Muscle layer of colon (tissue), 2 donors: ENCODE results near the gene RBFOX2.
"Not testable (repeated sequence)": the region's sequence is repeated elsewhere in the genome, so short reads cannot be mapped to it uniquely, and the experiment has no call there.

Experiments used
- H3K27ac ChIP-seq: one replicate; pipeline ENCODE4 v1.7.0; 2013; ENCODE audit warnings: low read depth, mild to moderate bottlenecking, low read length, moderate library complexity
- H3K27me3 ChIP-seq, 2 donors: one replicate each; pipeline ENCODE4 v1.7.0; 2013; ENCODE audit warnings: low read length in 2 of 2, mild to moderate bottlenecking in 2 of 2; ENCODE audit not compliant: insufficient read depth in 2 of 2, control insufficient read depth in 1 of 2
- H3K36me3 ChIP-seq: one replicate; pipeline ENCODE4 v1.7.0; 2013; ENCODE audit warnings: mild to moderate bottlenecking, low read length; ENCODE audit not compliant: insufficient read depth
- H3K4me1 ChIP-seq: one replicate; pipeline ENCODE4 v1.7.0; 2013; ENCODE audit warnings: mild to moderate bottlenecking, low read length; ENCODE audit not compliant: insufficient read depth
- H3K4me3 ChIP-seq, 2 donors: one replicate each; pipeline ENCODE4 v1.7.0; 2013; ENCODE audit warnings: low read length in 2 of 2, low read depth in 1 of 2, mild to moderate bottlenecking in 1 of 2, moderate library complexity in 1 of 2
- H3K9ac ChIP-seq: one replicate; pipeline ENCODE4 v1.7.0; 2013; ENCODE audit warnings: low read length
- H3K9me3 ChIP-seq: one replicate; pipeline ENCODE4 v1.7.0; 2013; ENCODE audit warnings: mild to moderate bottlenecking, low read length
- donor health status: abdominal sarcoma.
- donor health status: Adenocarcinoma of cecum.

RBFOX2 gene

DNA sequence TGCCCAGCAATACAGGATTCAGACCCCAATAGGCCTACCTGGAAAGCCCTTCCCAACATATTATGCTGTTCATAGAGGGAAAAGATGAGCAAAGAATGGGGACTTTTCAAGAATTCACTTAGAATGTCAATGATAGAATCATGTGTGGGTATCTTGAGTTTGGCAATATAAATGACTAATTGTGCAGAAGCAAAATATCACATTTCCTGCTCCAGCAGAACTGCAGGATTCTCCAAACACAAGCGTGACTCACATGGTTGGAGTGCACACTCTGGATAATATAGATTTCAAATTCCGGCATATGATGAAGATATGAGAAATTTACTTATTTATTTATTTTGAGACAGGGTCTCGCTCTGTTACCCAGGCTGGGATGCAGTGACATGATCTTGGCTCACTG lies 323.5 kb downstream of the RBFOX2 start:
- Histone ChIP-seq H3K9ac (no peak overlapping the region), H3K4me3 (no peak overlapping the region), H3K4me1 (no peaks in the 10 kb centered on the region), H3K27ac (no peak overlapping the region), H3K27me3 (no peaks in the 10 kb centered on the region), H3K9me3 (no peaks in the 10 kb centered on the region), H3K36me3 (no peaks in the 10 kb centered on the region)

DNA sequence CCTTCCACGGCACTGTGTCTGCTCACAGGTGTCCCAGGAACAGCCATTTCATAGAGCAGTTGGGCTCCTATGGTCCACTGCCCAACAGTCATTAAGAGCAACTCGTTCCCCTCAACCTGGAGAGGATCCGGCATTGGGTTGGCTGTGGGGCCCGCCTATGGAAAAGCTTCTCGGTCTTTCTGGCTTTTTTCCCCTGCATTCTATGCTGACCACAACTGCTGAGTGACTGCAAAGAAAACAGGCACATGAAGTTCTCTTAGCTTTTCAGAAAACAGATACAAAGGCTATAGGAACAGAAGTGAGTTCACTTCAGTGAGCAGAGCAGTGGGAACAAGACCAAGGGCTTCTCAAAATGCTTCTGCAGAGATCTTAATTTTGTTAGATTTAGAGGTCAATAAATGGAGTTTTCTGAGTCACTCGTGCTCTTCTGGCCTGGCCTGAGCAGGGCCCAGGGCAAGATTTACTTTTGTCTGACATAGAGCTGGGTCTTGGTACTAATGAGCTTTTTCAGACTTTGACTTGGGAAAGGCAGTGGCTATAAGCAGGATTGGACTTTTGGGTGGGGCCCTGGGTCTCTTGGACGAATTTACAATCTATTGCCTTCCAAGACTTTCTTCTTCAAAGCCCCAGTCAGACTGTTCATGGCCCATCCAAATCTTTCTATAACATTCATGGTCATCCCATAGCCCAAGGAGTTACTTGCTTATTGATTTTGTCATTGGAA lies 324.6 kb downstream of the RBFOX2 start:
- Histone ChIP-seq H3K36me3 (no peaks in the 10 kb centered on the region), H3K4me3 (no peak overlapping the region), H3K27ac (no peak overlapping the region), H3K4me1 (no peaks in the 10 kb centered on the region), H3K27me3 (no peaks in the 10 kb centered on the region), H3K9me3 (no peaks in the 10 kb centered on the region), H3K9ac (no peak overlapping the region)

DNA sequence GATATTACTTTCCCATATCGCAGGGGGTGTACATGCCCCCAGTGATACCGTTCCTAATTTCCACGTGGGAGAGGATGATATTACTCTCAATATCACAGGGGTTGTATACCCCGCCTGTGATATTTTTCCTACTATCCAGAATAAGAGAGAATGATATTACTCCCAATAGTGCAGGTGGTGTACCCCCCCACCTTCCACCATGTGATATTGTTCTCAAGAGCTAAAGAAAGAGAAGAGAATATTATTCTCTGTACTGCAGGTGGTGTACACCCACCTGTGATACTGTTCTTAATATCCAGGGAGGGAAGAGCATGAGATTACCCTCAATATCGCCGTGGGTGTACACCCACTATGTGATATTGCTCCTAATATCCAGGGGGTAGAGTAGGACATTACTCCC lies 328.8 kb downstream of the RBFOX2 start:
- H3K27ac ChIP-seq, H3K9ac ChIP-seq, H3K9me3 ChIP-seq, H3K4me3 ChIP-seq, H3K27me3 ChIP-seq, H3K36me3 ChIP-seq, H3K4me1 ChIP-seq: not testable (repeated sequence)

DNA sequence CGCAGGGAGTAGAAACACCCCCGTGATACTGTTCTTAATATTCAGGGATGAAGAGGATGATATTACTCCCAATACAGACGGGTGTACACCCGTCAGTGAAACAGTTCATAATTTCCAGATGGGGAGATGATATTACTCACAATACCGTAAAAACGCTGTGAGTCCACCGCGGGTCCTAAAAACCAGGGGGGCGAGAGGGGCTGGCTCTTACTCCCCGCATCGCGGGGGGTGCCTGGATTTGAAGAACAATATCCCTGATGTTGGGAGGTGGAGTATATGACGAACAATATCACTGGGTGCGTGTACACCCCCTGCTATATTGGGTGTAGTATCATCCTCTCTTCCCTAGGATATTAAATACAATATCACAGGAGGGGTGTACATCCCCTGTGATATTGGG lies 331.5 kb downstream of the RBFOX2 start:
- Histone ChIP-seq H3K9ac (no peak overlapping the region), H3K27ac (no peak overlapping the region), H3K27me3 (no peaks in the 10 kb centered on the region), H3K9me3 (no peaks in the 10 kb centered on the region), H3K4me3 (no peak overlapping the region), H3K36me3 (no peaks in the 10 kb centered on the region), H3K4me1 (no peaks in the 10 kb centered on the region)

DNA sequence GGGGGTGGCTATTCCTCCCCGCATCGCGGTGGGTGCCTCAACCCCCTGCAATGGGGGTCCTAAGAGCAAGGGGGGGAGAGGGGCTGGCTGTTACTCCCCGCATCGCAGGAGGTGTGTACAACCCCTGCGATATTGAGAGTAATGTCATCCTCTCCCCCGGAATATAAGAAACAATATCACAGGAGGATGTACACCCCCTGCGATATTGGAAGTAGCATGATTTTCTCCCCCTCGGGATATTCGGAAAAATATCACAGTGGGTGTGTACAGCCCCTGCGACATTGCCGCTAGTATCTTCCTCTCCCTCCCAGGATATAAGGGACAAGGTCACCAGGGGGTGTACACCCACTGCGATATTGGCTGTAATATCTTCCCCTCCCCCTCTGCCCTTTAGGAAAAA lies 333.4 kb downstream of the RBFOX2 start:
- no peaks in the 10 kb centered on the region for H3K4me1 ChIP-seq
- H3K36me3 ChIP-seq, result no peaks in the 10 kb centered on the region
- no peaks in the 10 kb centered on the region for H3K27me3 ChIP-seq
- H3K9ac ChIP-seq, result no peak overlapping the region
- H3K27ac ChIP-seq, result no peak overlapping the region
- no peak overlapping the region for H3K4me3 ChIP-seq
- H3K9me3 ChIP-seq, result no peaks in the 10 kb centered on the region

DNA sequence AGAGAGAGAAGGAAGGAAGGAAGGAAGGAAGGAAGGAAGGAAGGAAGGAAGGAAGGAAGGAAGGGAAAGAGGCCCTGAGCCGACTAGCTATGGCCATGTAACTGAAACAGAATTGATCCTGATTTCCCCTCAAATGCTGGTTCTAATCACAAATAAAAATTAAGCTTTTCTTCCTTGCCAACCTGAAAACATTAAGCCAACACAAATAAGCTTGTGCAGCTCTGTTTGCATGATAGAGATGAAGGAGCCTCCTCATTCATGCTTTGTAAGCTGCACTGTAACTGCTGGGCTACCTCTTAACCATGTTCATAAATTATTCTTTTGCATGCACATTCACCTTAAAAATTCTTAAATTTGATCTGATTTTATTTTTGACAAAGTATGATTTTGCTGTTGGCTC lies 338.6 kb downstream of the RBFOX2 start:
- no peaks in the 10 kb centered on the region for H3K27me3 ChIP-seq
- H3K27ac ChIP-seq, result no peak overlapping the region
- H3K4me1 ChIP-seq, result no peaks in the 10 kb centered on the region
- H3K4me3 ChIP-seq, result no peak overlapping the region
- no peaks in the 10 kb centered on the region for H3K9me3 ChIP-seq
- no peaks in the 10 kb centered on the region for H3K36me3 ChIP-seq
- no peak overlapping the region for H3K9ac ChIP-seq

DNA sequence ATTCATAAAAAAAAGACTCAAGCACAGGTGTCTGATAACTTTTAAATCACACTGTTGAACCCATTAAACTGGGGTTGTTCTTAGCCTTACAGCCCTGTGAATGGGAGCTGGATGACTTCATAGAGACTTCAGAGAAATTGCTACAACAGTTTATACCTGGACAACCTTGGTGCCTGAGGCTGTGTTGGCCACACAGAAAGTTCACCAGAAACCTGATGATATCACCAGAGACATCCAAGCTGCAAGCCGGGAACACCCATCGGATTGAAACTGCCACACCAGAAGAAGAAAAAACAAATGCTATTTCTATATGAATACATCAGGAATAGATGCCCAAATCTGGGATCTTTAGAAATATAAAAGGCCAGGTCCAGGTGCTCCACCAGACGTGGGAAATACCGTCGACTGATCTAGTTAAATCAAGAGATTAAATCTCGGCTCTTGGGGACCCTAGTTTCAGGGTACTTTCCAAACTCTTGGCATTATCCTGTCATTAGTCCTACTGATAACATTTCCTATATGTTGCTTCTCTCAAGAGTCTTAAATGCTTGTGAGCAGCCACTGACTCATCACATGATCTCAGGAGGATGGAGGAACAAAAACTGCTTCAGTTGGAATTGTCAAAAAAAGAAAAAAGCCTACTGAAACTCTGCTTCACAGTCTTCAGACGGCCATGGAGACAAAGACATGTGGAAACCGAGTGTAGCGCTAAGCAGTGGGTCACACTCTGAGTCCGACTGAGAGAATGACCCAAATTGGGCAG lies 339.5 kb downstream of the RBFOX2 start:
- Histone ChIP-seq H3K27me3 (no peaks in the 10 kb centered on the region), H3K9me3 (no peaks in the 10 kb centered on the region), H3K4me3 (no peak overlapping the region), H3K9ac (no peak overlapping the region), H3K27ac (no peak overlapping the region), H3K4me1 (no peaks in the 10 kb centered on the region), H3K36me3 (no peaks in the 10 kb centered on the region)
